GM12878 (cell line): ENCODE data around the gene GOLGA6L10. TPM values are rescaled to one million over a fixed set of nuclear protein-coding genes. Genes with fewer than 3 reads are reported as not detected.
"Not testable (repeated sequence)": the region's sequence is repeated elsewhere in the genome, so short reads cannot be mapped to it uniquely, and the experiment has no call there.

Experiments
- ATAC-seq: fragments of 200-7000 bp; cut with Tn5 transposase; 3 replicates; pipeline ENCODE4 v1.9.1; 2020; ENCODE audit warnings: mild to moderate bottlenecking, moderate library complexity
- Bru-seq: library from RNA; stranded (reverse); fragments of 400-500 nt; gene quantifications from one replicate; lab custom pipeline; 2021; lab: Mats Ljungman, UMichigan
- BruChase-seq, 2 experiments: library from RNA; stranded (reverse); fragments of 400-500 nt; gene quantifications; one replicate each; lab custom pipeline; 2021; lab: Mats Ljungman, UMichigan
- BruUV-seq: library from RNA; stranded (reverse); fragments of 400-500 nt; replicated peaks from 2 replicates; lab custom pipeline; 2021; lab: Mats Ljungman, UMichigan
- CTCF ChIA-PET: fragments of 300-600 bp; sonication (Branson Sonifier 250); formaldehyde crosslinking; extraction: SDS; loops from one replicate; lab custom pipeline; 2021; ENCODE audit warnings: inconsistent platforms; lab: Yijun Ruan, JAX
- POLR2A ChIA-PET: fragments of 350-600 bp; formaldehyde crosslinking; extraction: SDS; loops from one replicate; lab custom pipeline; 2021; ENCODE audit warnings: inconsistent platforms; lab: Charles Lee
- RAD21 ChIA-PET: fragments of 300-600 bp; sonication (Branson Sonifier 250); formaldehyde crosslinking; loops from one replicate; lab custom pipeline; 2023; ENCODE audit warnings: antibody characterized with exemption; ENCODE audit not compliant: unreplicated experiment; lab: Charles Lee
- SMC1A ChIA-PET: fragments of 300-600 bp; sonication (Branson Sonifier 250); formaldehyde crosslinking; loops from one replicate; lab custom pipeline; 2023; ENCODE audit not compliant: unreplicated experiment, uncharacterized antibody; lab: Charles Lee
- DNase-seq: peaks from one replicate; pipeline ENCODE4 v3.0.0-alpha.2; 2011; ENCODE audit warnings: low read depth, low spot score
- FAIRE-seq: peaks from 3 replicates; lab custom pipeline; 2011; peaks lifted over from hg19 to GRCh38; lab: Jason Lieb, UNC
- H2AFZ ChIP-seq: 2 replicates; pipeline ENCODE4 v1.6.0; 2011; ENCODE audit warnings: low read depth, low read length, control low read depth; ENCODE audit not compliant: control insufficient read depth
- H3K27ac ChIP-seq: 2 replicates; pipeline ENCODE4 v1.5.1; 2011; ENCODE audit warnings: control low read depth; ENCODE audit not compliant: control insufficient read depth, insufficient read depth
- H3K27me3 ChIP-seq, 2 experiments: replicated peaks in 1 of 2; 2 replicates each; pipeline versions ENCODE4 v1.6.0 to v1.6.1; 2011; ENCODE audit warnings: low read length in 1 of 2; ENCODE audit not compliant: control insufficient read depth in 2 of 2, insufficient read depth in 2 of 2
- H3K36me3 ChIP-seq, 2 experiments: 2 replicates each; pipeline ENCODE4 v1.5.1; 2011; ENCODE audit warnings: low read length in 1 of 2; ENCODE audit not compliant: control insufficient read depth in 2 of 2, insufficient read depth in 2 of 2
- H3K4me1 ChIP-seq: 2 replicates; pipeline ENCODE4 v1.6.1; 2011; ENCODE audit warnings: mild to moderate bottlenecking, low read length, moderate library complexity, mixed read lengths; ENCODE audit not compliant: control insufficient read depth, insufficient read depth
- H3K4me2 ChIP-seq: 2 replicates; pipeline ENCODE4 v1.6.0; 2011; ENCODE audit warnings: control low read depth; ENCODE audit not compliant: control insufficient read depth, insufficient read depth
- H3K4me3 ChIP-seq: fragments of 200-600 bp; sonication (generic); 2 replicates; pipeline ENCODE4 v1.5.1; 2016
- H3K79me2 ChIP-seq: 2 replicates; pipeline ENCODE4 v1.6.0; 2011; ENCODE audit warnings: low read length; ENCODE audit not compliant: control insufficient read depth, insufficient read depth
- H3K9ac ChIP-seq: 2 replicates; pipeline ENCODE4 v1.8.0; 2011; ENCODE audit warnings: low read length, control low read depth, mixed read lengths; ENCODE audit not compliant: control insufficient read depth, insufficient read depth
- H3K9me3 ChIP-seq: replicated peaks from 3 replicates; pipeline ENCODE4 v1.5.1; 2011; ENCODE audit warnings: mild to moderate bottlenecking, low read length; ENCODE audit not compliant: control insufficient read depth, insufficient read depth
- H4K20me1 ChIP-seq: 2 replicates; pipeline ENCODE4 v1.6.0; 2011; ENCODE audit not compliant: control insufficient read depth, insufficient read depth
- MLLT1 ChIP-seq: fragments of 450-650 bp; IDR thresholded peaks from 2 replicates; pipeline ENCODE4 v1.6.1; 2016; ENCODE audit warnings: mild to moderate bottlenecking
- SRF ChIP-seq, 2 experiments: IDR thresholded peaks; 2 replicates each; pipeline ENCODE4 v1.6.1; 2011; ENCODE audit warnings: low read depth in 2 of 2, low read length in 2 of 2, mild to moderate bottlenecking in 1 of 2, moderate library complexity in 1 of 2
- STAT3 ChIP-seq: IDR thresholded peaks from 2 replicates; pipeline ENCODE4 v1.6.1; 2011; ENCODE audit warnings: low read depth, low read length, improper control_type of control experiment
- ZNF24 ChIP-seq: fragments of 450-650 bp; IDR thresholded peaks from 2 replicates; pipeline ENCODE4 v1.6.1; 2017; ENCODE audit warnings: antibody characterized with exemption, mild to moderate bottlenecking
- WGBS: methylation state at CpG from one replicate; pipeline ENCODE4 v1.1.6; 2016; ENCODE audit warnings: low lambda C conversion rate; ENCODE audit not compliant: insufficient replicate concordance, insufficient coverage; ENCODE audit errors: missing lambda C conversion rate; 5-methylcytosine and 5-hydroxymethylcytosine counted together
- in situ Hi-C: fragments of 300-500 bp; cut with MboI; formaldehyde crosslinking; loops from 9 replicates; pipeline ENCODE4 v1.14.3; 2018; ENCODE audit warnings: mixed read lengths
- intact Hi-C: fragments of 100-400 bp; cut with micrococcal nuclease; formaldehyde crosslinking; loops from one replicate; pipeline ENCODE4 v1.14.2; 2022; ENCODE audit not compliant: unreplicated experiment
- long read RNA-seq, 2 experiments: library from polyadenylated mRNA; unstranded; transcript quantifications; one replicate each; pipeline ENCODE4 v2.0.0, GENCODE V29; 2019 to 2020
- polyA minus RNA-seq, 3 experiments: library from RNA; depleted of rRNA, polyadenylated mRNA; stranded (reverse); fragments of >200 nt; gene quantifications; 2 replicates each; pipeline ENCODE4 v1.2.3, GENCODE V29; 2011
- polyA plus RNA-seq, 11 experiments: library from polyadenylated mRNA; depleted of rRNA in 4 of 11; unstranded in 6 of 11; stranded (reverse) in 5 of 11; fragments of >200 nt; fragmentation: Nextera tagmentation in 4 of 11; fragmentation: Illumina TruSeq in 1 of 11; extraction: Ambion mirVana in 4 of 11; extraction: Trizol in 1 of 11; gene quantifications; 1 replicate in 1 of 11; 2 replicates in 10 of 11; pipeline versions ENCODE4 v1.2.1 to v1.2.3, GENCODE V29; 2011 to 2016; ENCODE audit warnings: inconsistent platforms in 2 of 11, missing spikeins in 2 of 11, low read depth in 1 of 11
- total RNA-seq, 4 experiments: library from RNA; depleted of rRNA in 3 of 4; stranded (reverse); fragments of >200 nt in 3 of 4; fragmentation: Illumina TruSeq in 1 of 4; extraction: Trizol in 1 of 4; gene quantifications; 2 replicates each; pipeline versions ENCODE4 v1.2.1 to v1.2.3, GENCODE V29; 2013 to 2021
- TF ChIP-seq, protein P1 (sequence below): fragments of 450-650 bp; IDR thresholded peaks from 2 replicates; pipeline ENCODE4 v1.6.1; 2017; ENCODE audit warnings: mild to moderate bottlenecking, low read depth, inconsistent platforms; ENCODE audit not compliant: poor library complexity, severe bottlenecking

Gene GOLGA6L10
- 25.5 and 27.6 TPM in 2 replicates for total RNA-seq (2013; cell fraction: nucleolus; rRNA removed)
- total RNA-seq (2014; rRNA removed) (1.1 and 1.4 TPM in 2 replicates), total RNA-seq (2014; rRNA removed; fragmentation: Illumina TruSeq; extraction: Trizol) (1.4 and 1.7 TPM in 2 replicates), total RNA-seq (2021) (1.1 and 1.6 TPM in 2 replicates), polyA plus RNA-seq (2011; rRNA removed) (6.7 and 10.7 TPM in 2 replicates), polyA plus RNA-seq (2014; fragmentation: Illumina TruSeq; extraction: Trizol) (1.5 TPM in 2 replicates), polyA plus RNA-seq (2014; fragmentation: Nextera tagmentation; extraction: Ambion mirVana) (under 1 TPM; 0.68 to 0.82 TPM), polyA plus RNA-seq (2014; rRNA removed) (1.7 and 2.1 TPM in 2 replicates), polyA plus RNA-seq (2016; fragmentation: Nextera tagmentation; extraction: Ambion mirVana) (1 to 10 TPM in 1 of 2 experiments, under 1 TPM in 1; 0.84 to 1.2 TPM), polyA minus RNA-seq (2011; rRNA and poly(A)+ RNA removed) (0.41 and 1.4 TPM in 2 replicates), Bru-seq, nascent RNA (percentile 59 among the genes with signal in this experiment), BruChase-seq, experiment 1, labeled RNA remaining after a 6-hour chase (percentile 80 among the genes with signal in this experiment), BruChase-seq, experiment 2, labeled RNA remaining after a 2-hour chase (percentile 73 among the genes with signal in this experiment)
- polyA plus RNA-seq (2011; ENCODE audit: low read depth), result 1.3 TPM
- polyA plus RNA-seq (2011; cell fraction: cytosol; rRNA removed), result 1.3 and 1.4 TPM in 2 replicates
- 13.8 and 16.1 TPM in 2 replicates for polyA plus RNA-seq (2011; cell fraction: nucleus; rRNA removed)
- polyA plus RNA-seq (2012), result 2.4 and 3.6 TPM in 2 replicates
- polyA minus RNA-seq (2011; cell fraction: cytosol; rRNA and poly(A)+ RNA removed), result 0.62 TPM in 1 of 2 replicates, not detected in the other
- polyA minus RNA-seq (2011; cell fraction: nucleus; rRNA and poly(A)+ RNA removed), result 1.6 and 2.6 TPM in 2 replicates
- long read RNA-seq, experiment 1, partial matches to known transcripts, result 0 of 1 reads
- long read RNA-seq, experiment 1, other reads (novel, unspliced or antisense), result 1 of 1 reads
- long read RNA-seq, experiment 2, partial matches to known transcripts, result 0 of 1 reads
- long read RNA-seq, experiment 2, other reads (novel, unspliced or antisense), result 1 of 1 reads

DNA sequence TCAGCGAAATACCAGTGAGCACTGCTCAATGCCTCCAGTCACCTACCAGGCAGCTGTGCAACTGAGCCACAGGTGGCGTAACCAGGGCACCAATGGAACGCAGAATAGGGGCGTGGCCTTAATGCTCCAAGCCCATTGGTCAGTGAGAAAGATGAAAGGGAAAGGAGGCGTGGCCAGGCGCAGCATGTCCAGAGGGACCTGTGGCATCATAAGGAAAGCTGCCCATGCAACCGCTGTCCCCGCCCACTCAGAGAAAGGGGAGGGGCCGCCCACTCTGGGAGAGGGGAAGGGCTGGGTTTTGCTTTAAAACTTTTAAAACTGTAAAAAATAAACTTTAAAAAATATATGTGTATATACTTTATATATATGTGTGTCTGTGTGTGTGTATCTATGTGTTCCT is at the start of gene GOLGA6L10:
TSS of gene GOLGA6L10 (minus strand) at position 101 of the 400 bp plus-strand sequence. CDS start at position 1, 100 bp downstream.
- POLR2A ChIA-PET, CTCF ChIA-PET, H4K20me1 ChIP-seq, intact Hi-C loops, H2AFZ ChIP-seq, H3K9ac ChIP-seq, in situ Hi-C loops, DNase-seq, H3K79me2 ChIP-seq, H3K9me3 ChIP-seq, H3K4me1 ChIP-seq, RAD21 ChIA-PET, FAIRE-seq, H3K27ac ChIP-seq, H3K36me3 ChIP-seq, H3K4me3 ChIP-seq, BruUV-seq, SMC1A ChIA-PET, ATAC-seq, H3K4me2 ChIP-seq, H3K27me3 ChIP-seq: not testable (repeated sequence)
- WGBS, result no CpG with 5 or more reads among the region's 9 CpGs

DNA sequence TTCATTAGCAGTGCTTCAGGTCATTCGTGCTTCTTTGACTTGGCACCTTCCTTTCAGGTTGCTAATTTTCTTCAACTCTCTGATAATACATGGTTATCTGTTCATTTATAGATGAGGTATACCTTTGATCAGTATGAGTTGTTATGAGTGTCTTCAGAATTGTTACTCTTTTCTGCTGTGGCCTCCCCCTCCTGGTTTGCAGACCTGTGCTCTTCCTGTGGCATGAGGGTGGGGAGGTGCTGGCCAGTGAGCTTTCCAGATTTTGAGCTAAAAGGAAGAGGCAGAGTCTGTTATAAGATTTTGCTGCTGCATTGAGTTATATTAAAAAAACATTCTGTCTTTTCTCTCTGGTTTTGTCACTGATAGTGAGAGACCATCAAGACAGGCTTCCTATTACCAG is 49.5 kb upstream of the GOLGA6L10 start:
- in situ Hi-C loops, result no loop called here
- peak; percentile 72 for ATAC-seq
- Histone ChIP-seq H2AFZ (peak overlapping the region; percentile 1), H3K4me1 (no peaks in the 10 kb centered on the region; the same call in 1 of the 2 replicates), H3K27ac (peak overlapping the region; percentile 17), H3K36me3 (no peaks in the 10 kb centered on the region), H3K4me2 (peak overlapping the region; percentile 72), H4K20me1 (no peaks in the 10 kb centered on the region), H3K79me2 (no peaks in the 10 kb centered on the region; the same call in 1 of the 2 replicates), H3K4me3 (peak overlapping the region; percentile 7; the same call in 1 of the 2 replicates), H3K9ac (peak overlapping the region; percentile 2; the same call in 1 of the 2 replicates), H3K9me3 (no peaks in the 10 kb centered on the region), H3K27me3 (no peaks in the 10 kb centered on the region)
- WGBS, result no CpG with 5 or more reads among the region's 1 CpG
- CTCF ChIA-PET, result no interaction called here
- RAD21 ChIA-PET, result no interaction called here
- POLR2A ChIA-PET, result no interaction called here
- SMC1A ChIA-PET, result interaction anchor here (1.2 kb wide), 1 partner anchor 9 kb away, joined by 3 read pairs; no protein-coding TSS in a partner anchor
- BruUV-seq, result no TSS peak
- no peak for FAIRE-seq
- intact Hi-C loops, result no loop called here
- DNase-seq, result no peak
- TF ChIP-seq MLLT1, result no peak
- TF ChIP-seq ZNF24, result no peak
- no peak for TF ChIP-seq SRF (IDR thresholded peaks at IDR 0.05; ENCODE audit: low read depth in 2 of 2, low read length in 2 of 2)
- no peak for TF ChIP-seq STAT3
- TF ChIP-seq, protein P1, sequence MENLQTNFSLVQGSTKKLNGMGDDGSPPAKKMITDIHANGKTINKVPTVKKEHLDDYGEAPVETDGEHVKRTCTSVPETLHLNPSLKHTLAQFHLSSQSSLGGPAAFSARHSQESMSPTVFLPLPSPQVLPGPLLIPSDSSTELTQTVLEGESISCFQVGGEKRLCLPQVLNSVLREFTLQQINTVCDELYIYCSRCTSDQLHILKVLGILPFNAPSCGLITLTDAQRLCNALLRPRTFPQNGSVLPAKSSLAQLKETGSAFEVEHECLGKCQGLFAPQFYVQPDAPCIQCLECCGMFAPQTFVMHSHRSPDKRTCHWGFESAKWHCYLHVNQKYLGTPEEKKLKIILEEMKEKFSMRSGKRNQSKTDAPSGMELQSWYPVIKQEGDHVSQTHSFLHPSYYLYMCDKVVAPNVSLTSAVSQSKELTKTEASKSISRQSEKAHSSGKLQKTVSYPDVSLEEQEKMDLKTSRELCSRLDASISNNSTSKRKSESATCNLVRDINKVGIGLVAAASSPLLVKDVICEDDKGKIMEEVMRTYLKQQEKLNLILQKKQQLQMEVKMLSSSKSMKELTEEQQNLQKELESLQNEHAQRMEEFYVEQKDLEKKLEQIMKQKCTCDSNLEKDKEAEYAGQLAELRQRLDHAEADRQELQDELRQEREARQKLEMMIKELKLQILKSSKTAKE, result no peak
